ENCODE measurements around the gene EPHB2.

- TF ChIP-seq CTCF (IDR thresholded peaks at IDR 0.05) (no peak), ZFX (IDR thresholded peaks at IDR 0.05; ENCODE audit: borderline replicate concordance) (no peak)
Measured at GRCh38 chr1:22807340-22807739, 96.7 kb downstream of the EPHB2 start.

Data from 22Rv1 (cell line).